ENCODE data around the gene KIAA0930. TPM values are rescaled to one million over a fixed set of nuclear protein-coding genes. Genes with fewer than 3 reads are reported as not detected.
A peak's percentile ranks its signal among the peaks of the same experiment; 100 is the strongest.

The KIAA0930 gene
- total RNA-seq, 1 experiment from 2014 or later = 85.1 TPM

GRCh38 chr22:45159652-45160462, 80.8 kb downstream of the KIAA0930 start:
- no peaks in the 10 kb centered on the region for H3K9me3 ChIP-seq
- H3K36me3 ChIP-seq = peaks cover 41% of the 10 kb centered on the region
- H3K27me3 ChIP-seq = no peaks in the 10 kb centered on the region
- H3K4me3 ChIP-seq = no peak overlapping the region
- peak; percentile 15 for DNase-seq

GRCh38 chr22:45157907-45158306, 82.8 kb downstream of the KIAA0930 start:
- no peak for DNase-seq
- H3K9me3 ChIP-seq = no peaks in the 10 kb centered on the region
- H3K4me3 ChIP-seq = no peak overlapping the region
- peaks cover 54% of the 10 kb centered on the region for H3K36me3 ChIP-seq
- H3K27me3 ChIP-seq = no peaks in the 10 kb centered on the region

- Histone ChIP-seq H3K9me3 (no peaks in the 10 kb centered on the region), H3K27me3 (no peaks in the 10 kb centered on the region), H3K36me3 (peaks cover 67% of the 10 kb centered on the region), H3K4me3 (no peak overlapping the region)
- DNase-seq = no peak
These were observed 85.4 kb downstream of the KIAA0930 start for GRCh38 chr22:45155050-45155840.

- Histone ChIP-seq H3K36me3 (peaks cover 68% of the 10 kb centered on the region), H3K9me3 (no peaks in the 10 kb centered on the region), H3K27me3 (no peaks in the 10 kb centered on the region), H3K4me3 (no peak overlapping the region)
- no peak for DNase-seq
These were observed 86.3 kb downstream of the KIAA0930 start for GRCh38 chr22:45154383-45154782.

GRCh38 chr22:45151503-45151902, 89.2 kb downstream of the KIAA0930 start:
- Histone ChIP-seq H3K36me3 (peaks cover 74% of the 10 kb centered on the region), H3K27me3 (no peaks in the 10 kb centered on the region), H3K9me3 (no peaks in the 10 kb centered on the region), H3K4me3 (no peak overlapping the region)
- DNase-seq = no peak

DNA sequence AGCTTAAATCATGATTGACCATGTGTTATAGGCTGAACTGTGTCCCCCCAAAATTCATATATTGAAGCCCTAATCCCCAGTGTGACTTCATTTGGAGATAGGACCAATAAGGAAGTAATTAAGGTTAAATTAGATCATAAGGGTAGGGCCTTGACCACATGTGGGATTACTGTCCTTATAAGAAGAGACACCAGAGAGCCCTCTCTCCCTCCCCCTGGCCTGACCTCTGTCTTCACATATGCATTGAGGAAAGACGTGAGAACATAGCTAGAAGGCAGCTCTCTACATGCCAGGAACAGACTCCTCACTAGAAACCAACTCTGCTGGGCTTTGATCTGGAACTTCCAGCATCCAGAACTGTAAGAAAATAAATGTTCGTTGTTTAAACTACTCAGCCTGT, 90.6 kb downstream of the KIAA0930 start:
- Histone ChIP-seq H3K27me3 (no peaks in the 10 kb centered on the region), H3K9me3 (no peaks in the 10 kb centered on the region), H3K36me3 (peaks cover 63% of the 10 kb centered on the region), H3K4me3 (no peak overlapping the region)
- no peak for DNase-seq

- Histone ChIP-seq H3K27me3 (no peaks in the 10 kb centered on the region), H3K4me3 (no peak overlapping the region), H3K9me3 (no peaks in the 10 kb centered on the region; the same call in 1 of the 2 replicates), H3K36me3 (peaks cover 59% of the 10 kb centered on the region)
- DNase-seq = no peak
These were observed 91.0 kb downstream of the KIAA0930 start for GRCh38 chr22:45149671-45150070.

- Histone ChIP-seq H3K4me3 (no peak overlapping the region), H3K27me3 (no peaks in the 10 kb centered on the region), H3K36me3 (peaks cover 37% of the 10 kb centered on the region), H3K9me3 (no peaks in the 10 kb centered on the region; the same call in 1 of the 2 replicates)
- no peak for DNase-seq
These were observed 95.8 kb downstream of the KIAA0930 start for GRCh38 chr22:45144916-45145315.

- H3K27me3 ChIP-seq = no peaks in the 10 kb centered on the region
- peaks cover 22% of the 10 kb centered on the region for H3K36me3 ChIP-seq
- H3K9me3 ChIP-seq = no peaks in the 10 kb centered on the region; the same call in 1 of the 2 replicates
- DNase-seq = no peak
- no peak overlapping the region for H3K4me3 ChIP-seq
These were observed 98.3 kb downstream of the KIAA0930 start for GRCh38 chr22:45142376-45142775.

Other genes starting within 250 kb of the KIAA0930 start
- gene PHF21B, start 230.9 kb downstream of the KIAA0930 start, total RNA-seq (2014; rRNA removed; shearing (Covaris generic); ENCODE audit: low replicate concordance) = not detected in 2 replicates
- gene NUP50, start 77.0 kb downstream of the KIAA0930 start, total RNA-seq (2014; rRNA removed; shearing (Covaris generic); ENCODE audit: low replicate concordance) = 32.6 and 33.7 TPM in 2 replicates
- gene UPK3A, start 44.1 kb upstream of the KIAA0930 start, total RNA-seq (2014; rRNA removed; shearing (Covaris generic); ENCODE audit: low replicate concordance) = not detected in 2 replicates
- gene FAM118A, start 69.0 kb upstream of the KIAA0930 start, total RNA-seq (2014; rRNA removed; shearing (Covaris generic); ENCODE audit: low replicate concordance) = 17.1 and 20.5 TPM in 2 replicates
- gene SMC1B, start 172.7 kb upstream of the KIAA0930 start, total RNA-seq (2014; rRNA removed; shearing (Covaris generic); ENCODE audit: low replicate concordance) = not detected in 2 replicates
- 0.56 TPM in 1 of 2 replicates, not detected in the other for gene RIBC2, start 172.8 kb upstream of the KIAA0930 start, total RNA-seq (2014; rRNA removed; shearing (Covaris generic); ENCODE audit: low replicate concordance)

All from MG63 (cell line).